ENCODE results near the gene SIDT2. TPM values are rescaled to one million over a fixed set of nuclear protein-coding genes. Genes with fewer than 3 reads are reported as not detected.
"Not testable (repeated sequence)": the region's sequence is repeated elsewhere in the genome, so short reads cannot be mapped to it uniquely, and the experiment has no call there.

SIDT2 gene
- polyA plus RNA-seq, 3 donors = 39.8 to 58.6 (median 50.9) TPM

DNA sequence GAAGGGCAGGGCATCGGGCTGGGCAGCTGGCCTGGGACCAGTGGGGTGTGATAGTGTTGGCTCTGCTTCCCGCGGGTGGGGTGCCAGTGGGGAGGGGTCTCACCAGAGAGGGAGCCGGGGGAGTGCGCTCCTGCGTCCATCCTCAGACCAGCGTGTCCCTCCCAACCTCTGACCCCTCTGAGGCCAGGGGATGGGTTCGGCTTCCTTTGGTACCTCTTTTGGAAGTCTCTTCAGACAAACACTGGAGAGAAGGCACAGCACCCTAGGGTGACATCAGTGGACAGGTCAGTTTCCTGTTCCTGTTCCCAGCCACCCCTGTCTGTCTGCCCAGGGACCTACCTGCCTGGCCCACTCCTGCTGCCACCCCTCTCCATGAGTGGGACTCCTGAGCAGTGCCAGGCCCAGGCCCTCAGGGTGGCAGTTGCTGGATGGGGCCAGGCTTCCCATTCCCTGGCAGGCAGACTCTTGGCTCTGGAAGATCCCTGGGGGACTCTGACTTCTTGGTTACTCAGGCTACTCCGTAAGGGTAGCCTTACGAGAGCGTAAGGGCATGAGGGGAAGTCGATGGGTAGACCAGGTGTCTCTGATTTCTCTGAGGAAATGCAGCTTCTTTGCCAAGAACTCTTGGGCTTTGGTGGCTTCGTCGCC, 23.2 kb downstream of the SIDT2 start:
- DNase-seq = no peak

- DNase-seq = no peak
Observed at GRCh38 chr11:117202386-117203068, 24.0 kb downstream of the SIDT2 start.

- no peak for DNase-seq
Observed at GRCh38 chr11:117203069-117203407, 24.5 kb downstream of the SIDT2 start.

DNA sequence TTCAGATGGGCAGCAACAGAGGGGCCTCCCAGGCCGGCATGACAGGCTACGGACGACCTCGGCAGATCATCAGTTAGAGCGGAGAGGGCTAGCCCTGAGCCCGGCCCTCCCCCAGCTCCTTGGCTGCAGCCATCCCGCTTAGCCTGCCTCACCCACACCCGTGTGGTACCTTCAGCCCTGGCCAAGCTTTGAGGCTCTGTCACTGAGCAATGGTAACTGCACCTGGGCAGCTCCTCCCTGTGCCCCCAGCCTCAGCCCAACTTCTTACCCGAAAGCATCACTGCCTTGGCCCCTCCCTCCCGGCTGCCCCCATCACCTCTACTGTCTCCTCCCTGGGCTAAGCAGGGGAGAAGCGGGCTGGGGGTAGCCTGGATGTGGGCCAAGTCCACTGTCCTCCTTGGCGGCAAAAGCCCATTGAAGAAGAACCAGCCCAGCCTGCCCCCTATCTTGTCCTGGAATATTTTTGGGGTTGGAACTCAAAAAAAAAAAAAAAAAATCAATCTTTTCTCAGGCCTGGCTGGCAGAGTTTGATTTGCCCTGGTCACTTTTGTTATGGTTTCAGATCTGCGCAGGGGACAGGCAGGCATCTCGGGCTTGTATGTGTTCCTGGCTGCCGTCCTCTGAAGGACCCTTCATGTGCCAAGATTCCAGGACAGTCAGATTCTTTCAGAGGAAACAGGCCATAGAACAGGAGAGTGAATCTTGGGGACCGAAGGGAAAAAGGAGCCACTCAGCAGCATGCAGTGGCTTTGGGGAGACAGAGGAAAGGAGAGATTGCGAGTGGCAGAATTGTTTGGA, 25.9 kb downstream of the SIDT2 start:
- no peak for DNase-seq

DNA sequence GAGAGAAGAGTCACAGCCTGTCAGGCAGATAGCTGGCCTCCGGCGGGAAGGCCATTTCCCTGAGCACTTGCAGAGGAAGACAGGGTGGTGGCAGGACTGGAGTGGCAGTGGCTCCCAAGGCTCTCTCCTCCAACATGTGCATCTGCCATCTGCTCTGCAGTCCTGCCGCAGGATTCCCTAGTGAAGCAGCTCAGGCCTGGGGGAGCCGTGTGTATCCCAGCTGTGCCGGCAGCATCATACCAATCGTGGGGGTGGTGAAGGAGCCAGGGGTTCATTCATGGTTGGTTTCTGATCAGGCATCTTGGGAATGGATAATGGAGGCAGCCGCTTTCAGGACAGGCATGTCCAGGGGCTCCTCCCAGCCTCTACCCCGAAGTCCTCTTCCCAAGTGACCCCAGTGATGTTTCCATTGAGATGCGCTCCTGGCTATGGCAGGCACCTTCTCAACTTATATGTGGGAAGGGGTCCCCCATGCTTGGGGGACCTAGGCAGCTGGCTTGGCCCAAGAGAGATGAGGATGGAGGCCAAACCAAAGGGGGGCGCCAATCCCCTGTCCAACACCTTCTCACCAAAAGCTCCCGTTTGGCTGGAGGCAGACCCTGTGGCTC, 26.8 kb downstream of the SIDT2 start:
- no peak for DNase-seq

- DNase-seq = not testable (repeated sequence)
Observed at GRCh38 chr11:117206111-117206510, 27.6 kb downstream of the SIDT2 start.

- DNase-seq = not testable (repeated sequence)
Observed at GRCh38 chr11:117206859-117207258, 28.3 kb downstream of the SIDT2 start.

GRCh38 chr11:117207481-117207880, 28.9 kb downstream of the SIDT2 start:
- not testable (repeated sequence) for DNase-seq

GRCh38 chr11:117208710-117209109, 30.2 kb downstream of the SIDT2 start:
- DNase-seq = not testable (repeated sequence)

- DNase-seq = not testable (repeated sequence)
Observed at GRCh38 chr11:117209351-117210125, 31.0 kb downstream of the SIDT2 start.

GRCh38 chr11:117210620-117211019, 32.1 kb downstream of the SIDT2 start:
- no peak for DNase-seq

- no peak for DNase-seq
Observed at GRCh38 chr11:117212697-117213355, 34.3 kb downstream of the SIDT2 start.

DNA sequence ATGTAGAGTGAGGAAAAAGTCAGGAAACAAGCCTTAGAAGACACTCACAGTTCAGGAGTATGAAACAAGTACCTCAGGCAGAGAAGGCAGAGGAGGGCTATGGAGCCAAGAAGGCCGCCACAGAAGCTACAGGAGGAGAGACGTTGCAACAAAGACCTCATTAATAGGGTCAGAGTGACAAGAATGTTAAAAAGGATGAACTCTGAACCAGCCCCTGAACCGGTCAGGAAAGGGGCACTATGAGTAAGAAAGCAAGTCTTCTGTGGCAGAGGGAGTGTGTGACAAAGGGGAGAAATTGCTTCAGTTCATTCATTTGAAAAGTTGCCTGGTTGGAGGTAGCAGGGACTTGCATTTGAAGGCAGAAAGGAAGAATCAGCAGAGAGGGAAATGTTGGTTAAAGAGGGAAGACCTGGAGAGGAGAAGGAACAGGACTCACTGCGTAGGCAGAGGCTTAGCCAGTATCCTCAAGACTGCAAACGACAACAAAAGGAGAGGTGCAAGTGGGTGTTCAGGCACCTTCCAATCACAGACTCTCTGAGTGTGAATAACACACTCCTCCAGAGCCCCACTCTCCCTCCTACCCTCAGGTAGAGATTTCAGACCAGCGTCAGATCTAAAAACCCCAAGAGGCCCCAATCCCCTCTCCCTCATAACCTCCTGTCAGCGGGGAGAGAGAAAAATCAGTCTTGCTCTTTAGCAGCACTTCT, 36.0 kb downstream of the SIDT2 start:
- no peak for DNase-seq

GRCh38 chr11:117217141-117218084, 38.9 kb downstream of the SIDT2 start:
- DNase-seq = no peak

DNA sequence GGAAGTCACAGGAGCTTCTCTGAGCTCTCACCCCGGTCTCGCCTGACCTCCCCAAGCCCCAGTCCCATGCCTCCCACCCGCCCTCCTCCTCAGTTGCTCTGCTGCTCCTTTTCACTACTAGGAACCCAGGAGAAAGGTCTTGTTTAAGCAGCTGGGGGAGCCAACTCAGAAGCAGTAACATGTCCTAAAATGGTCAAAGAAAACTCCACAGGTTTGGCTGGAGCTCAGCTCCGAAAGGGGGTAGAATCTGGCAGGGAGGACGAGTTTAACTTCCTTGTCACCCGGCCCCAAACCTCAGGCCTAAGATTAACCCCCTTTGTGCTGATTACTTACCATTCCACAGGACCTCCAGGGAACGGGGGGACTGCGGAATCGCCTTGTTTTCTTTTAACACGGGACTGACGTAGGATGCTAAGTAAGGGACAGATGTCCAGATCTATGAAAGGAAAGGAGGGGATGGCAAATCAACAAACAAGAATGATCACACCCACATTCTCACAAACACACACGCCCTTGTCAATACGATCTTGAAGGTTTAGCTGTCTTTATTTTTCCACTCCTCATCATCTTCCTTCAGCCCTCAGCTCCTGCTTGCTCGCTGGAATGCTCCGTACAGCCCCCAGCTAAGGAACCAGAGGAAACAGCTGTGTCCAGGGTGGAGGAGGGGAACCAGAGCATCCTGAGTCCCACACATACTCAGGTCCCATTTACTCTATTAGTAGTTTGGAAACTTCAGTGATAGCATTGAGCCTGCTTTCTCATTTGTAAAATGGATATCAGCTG, 39.8 kb downstream of the SIDT2 start:
- DNase-seq = no peak

- DNase-seq = no peak
Observed at GRCh38 chr11:117219001-117219400, 40.5 kb downstream of the SIDT2 start.

GRCh38 chr11:117219455-117219854, 40.9 kb downstream of the SIDT2 start:
- DNase-seq = no peak

- no peak for DNase-seq
Observed at GRCh38 chr11:117219995-117220394, 41.5 kb downstream of the SIDT2 start.

All from renal pelvis (tissue), 4 donors.